ENCODE results near the gene GABRD. TPM values are rescaled to one million over a fixed set of nuclear protein-coding genes. Genes with fewer than 3 reads are reported as not detected.
A peak's percentile ranks its signal among the peaks of the same experiment; 100 is the strongest.

GABRD gene
- total and polyA plus RNA-seq, 2 donors (not counting 3 experiments of a cell fraction or from before 2014, with no cell fraction given), result not detected

DNA sequence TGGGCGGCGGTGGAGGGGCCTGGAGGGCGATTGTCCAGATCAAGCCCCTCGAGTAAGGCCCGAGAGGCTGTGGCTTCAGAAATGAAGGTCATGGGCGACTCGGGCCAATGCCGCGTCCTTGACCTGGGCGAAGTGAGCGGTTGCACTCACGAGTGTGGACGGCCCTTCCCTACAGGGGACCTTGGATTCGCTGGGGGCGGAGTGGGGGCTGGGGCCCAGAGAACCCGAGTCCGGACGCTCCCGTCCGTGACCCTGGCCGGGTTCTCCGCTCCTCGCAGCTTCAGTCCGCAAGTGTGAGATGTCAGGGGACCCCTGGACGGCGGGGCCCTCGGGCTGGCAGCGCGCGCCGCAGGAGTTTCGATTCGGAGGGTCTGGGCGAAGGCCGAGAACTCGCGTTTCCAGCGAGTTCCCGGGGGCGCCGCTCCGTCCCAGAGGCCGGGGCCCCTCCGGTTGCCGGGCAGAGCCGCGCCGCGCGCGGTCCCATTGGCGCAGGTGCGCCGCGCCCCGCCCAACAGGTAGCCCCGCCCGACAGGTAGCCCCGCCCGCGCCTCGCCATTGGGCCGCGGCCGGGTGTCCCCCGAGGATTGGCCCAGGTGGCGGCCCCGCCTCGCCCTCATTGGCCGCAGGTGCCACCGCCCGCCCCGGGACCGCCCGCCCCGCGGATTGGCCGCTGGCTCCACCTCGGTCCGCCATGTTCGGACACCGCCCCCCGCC is 30.7 kb downstream of the GABRD start, which contains the start of gene PRKCZ:
PRKCZ (plus strand) TSS at position 694 of the 714 bp plus-strand sequence. CDS start 220 bp downstream, outside the sequence.
- no peak within 1 kb of the TSS for H3K27ac ChIP-seq (ENCODE audit: insufficient read depth, low read depth, low read length)
- H3K27me3 ChIP-seq (ENCODE audit: control insufficient read depth in 2 of 2, insufficient read depth in 2 of 2, low read length in 2 of 2), result peaks cover 28% of the 10 kb centered on the region in 2 experiments
- intact Hi-C loops (cut with micrococcal nuclease) (no loop called here), dilution Hi-C loops (cut with MboI; ENCODE audit: extremely low pct_ligation_motif_present, low sequenced_read_pairs) (no loop called here)
- no peaks in the 10 kb centered on the region for H3K4me1 ChIP-seq (ENCODE audit: control insufficient read depth, extremely low read depth, insufficient read depth, low read length)
- H3K9ac ChIP-seq (replicated peaks; ENCODE audit: extremely low read depth, insufficient read depth, low read length), result no peak within 1 kb of the TSS
- no peaks in the 10 kb centered on the region for H3K9me1 ChIP-seq (replicated peaks; ENCODE audit: control insufficient read depth, extremely low read depth, insufficient read depth, low read length)
- ChIA-PET POLR2A (no interaction called here), CTCF (interaction anchor here (1.8 kb wide), 1 partner anchor 89 kb away, joined by 7 read pairs; no protein-coding TSS in a partner anchor)
- H3K4me2 ChIP-seq (ENCODE audit: insufficient read depth, low read length), result peak within 1 kb of the TSS; percentile 32
- H3K79me2 ChIP-seq (ENCODE audit: control insufficient read depth, insufficient read depth, low read length), result no peaks in the 10 kb centered on the region
- H3K36me3 ChIP-seq (ENCODE audit: control insufficient read depth in 2 of 2, extremely low read depth in 1 of 2, insufficient read depth in 2 of 2, low read length in 2 of 2), result no peaks in the 10 kb centered on the region
- DNase-seq (ENCODE audit: low read depth, low spot score) (no peak), FAIRE-seq (no peak)
- BruUV-seq (replicated peaks), result no TSS peak
- H3K4me3 ChIP-seq (replicated peaks in 1 of 3; ENCODE audit: insufficient read depth in 1 of 3, low read depth in 1 of 3, low read length in 3 of 3), result peak within 1 kb of the TSS in 1 of 3 experiments; percentile 11
- no peaks in the 10 kb centered on the region for H3K9me3 ChIP-seq (replicated peaks; ENCODE audit: control insufficient read depth, insufficient read depth, low read length)
- H4K20me1 ChIP-seq (replicated peaks; ENCODE audit: control insufficient read depth, extremely low read depth, insufficient read depth, low read length), result no peaks in the 10 kb centered on the region
- TF ChIP-seq POLR2AphosphoS5 (IDR thresholded peaks at IDR 0.05; ENCODE audit: insufficient read depth, low read depth, low read length) (no peak), JUN (IDR thresholded peaks at IDR 0.05; ENCODE audit: borderline replicate concordance, insufficient read depth, insufficient read length, low read depth) (no peak), FOS (IDR thresholded peaks at IDR 0.05; ENCODE audit: borderline replicate concordance, insufficient read depth, low read length) (no peak), MYC (IDR thresholded peaks at IDR 0.05; ENCODE audit: low read depth, low read length) (no peak), EZH2 (IDR thresholded peaks at IDR 0.05; ENCODE audit: borderline replicate concordance, low read depth, low read length, severe bottlenecking) (no peak), GATA2 (IDR thresholded peaks at IDR 0.05; ENCODE audit: insufficient read depth, insufficient read length, low read depth, low read length) (no peak), POLR2A (IDR thresholded peaks at IDR 0.05; ENCODE audit: low read depth, low read length) (no peak)
- TF ChIP-seq, protein P1, sequence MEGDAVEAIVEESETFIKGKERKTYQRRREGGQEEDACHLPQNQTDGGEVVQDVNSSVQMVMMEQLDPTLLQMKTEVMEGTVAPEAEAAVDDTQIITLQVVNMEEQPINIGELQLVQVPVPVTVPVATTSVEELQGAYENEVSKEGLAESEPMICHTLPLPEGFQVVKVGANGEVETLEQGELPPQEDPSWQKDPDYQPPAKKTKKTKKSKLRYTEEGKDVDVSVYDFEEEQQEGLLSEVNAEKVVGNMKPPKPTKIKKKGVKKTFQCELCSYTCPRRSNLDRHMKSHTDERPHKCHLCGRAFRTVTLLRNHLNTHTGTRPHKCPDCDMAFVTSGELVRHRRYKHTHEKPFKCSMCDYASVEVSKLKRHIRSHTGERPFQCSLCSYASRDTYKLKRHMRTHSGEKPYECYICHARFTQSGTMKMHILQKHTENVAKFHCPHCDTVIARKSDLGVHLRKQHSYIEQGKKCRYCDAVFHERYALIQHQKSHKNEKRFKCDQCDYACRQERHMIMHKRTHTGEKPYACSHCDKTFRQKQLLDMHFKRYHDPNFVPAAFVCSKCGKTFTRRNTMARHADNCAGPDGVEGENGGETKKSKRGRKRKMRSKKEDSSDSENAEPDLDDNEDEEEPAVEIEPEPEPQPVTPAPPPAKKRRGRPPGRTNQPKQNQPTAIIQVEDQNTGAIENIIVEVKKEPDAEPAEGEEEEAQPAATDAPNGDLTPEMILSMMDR (IDR thresholded peaks at IDR 0.05; ENCODE audit: extremely low read depth in 1 of 2, insufficient read depth in 1 of 2, low read depth in 1 of 2, low read length in 2 of 2), result no peak
- TF ChIP-seq, protein P2, sequence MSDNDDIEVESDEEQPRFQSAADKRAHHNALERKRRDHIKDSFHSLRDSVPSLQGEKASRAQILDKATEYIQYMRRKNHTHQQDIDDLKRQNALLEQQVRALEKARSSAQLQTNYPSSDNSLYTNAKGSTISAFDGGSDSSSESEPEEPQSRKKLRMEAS (IDR thresholded peaks at IDR 0.05; ENCODE audit: insufficient read depth, insufficient read length), result no peak
- no peak within 1 kb of the TSS for H2AFZ ChIP-seq (ENCODE audit: low read depth, low read length)

Data from endothelial cell of umbilical vein (primary cell).